SK-N-SH (cell line): ENCODE measurements around the gene HEATR3. TPM values are rescaled to one million over a fixed set of nuclear protein-coding genes. Genes with fewer than 3 reads are reported as not detected.

Experiments used
- CTCF ChIA-PET: fragments of 300-600, 350-600 bp; formaldehyde crosslinking; extraction: SDS; loops from one replicate; lab custom pipeline; 2021; lab: Yijun Ruan, JAX
- POLR2A ChIA-PET: fragments of 350-600 bp; sonication (Branson Sonifier 250); formaldehyde crosslinking; extraction: SDS; loops from one replicate; lab custom pipeline; 2020; ENCODE audit warnings: antibody characterized with exemption, inconsistent platforms; lab: Yijun Ruan, JAX
- DNase-seq: peaks from one replicate; pipeline ENCODE4 v3.0.0; 2012
- H2AFZ ChIP-seq: fragments of 200-600 bp; sonication (generic); 2 replicates; pipeline ENCODE4 v1.8.1; 2016; ENCODE audit warnings: antibody characterized with exemption, mild to moderate bottlenecking, low read depth
- H3F3A ChIP-seq: fragments of 200-600 bp; sonication (generic); replicated peaks from 2 replicates; pipeline ENCODE3; 2016; ENCODE audit warnings: antibody characterized with exemption, mild to moderate bottlenecking; ENCODE audit not compliant: insufficient read depth
- H3K27ac ChIP-seq, 2 experiments: fragments of 200-500 bp in 1 of 2; fragments of 200-600 bp in 1 of 2; sonication (Bioruptor generic) in 1 of 2; sonication (generic), shearing (Covaris generic) in 1 of 2; 2 replicates each; pipeline versions ENCODE4 v1.5.1 to v1.6.1; 2014 to 2016; ENCODE audit warnings: low read depth in 2 of 2, inconsistent platforms in 1 of 2, low read length in 1 of 2, mild to moderate bottlenecking in 1 of 2, mixed read lengths in 1 of 2
- H3K27me3 ChIP-seq: fragments of 200-600 bp; sonication (generic), shearing (Covaris generic); 2 replicates; pipeline ENCODE4 v1.6.1; 2016; ENCODE audit warnings: mixed run types; ENCODE audit not compliant: insufficient read depth
- H3K36me3 ChIP-seq, 2 experiments: fragments of 200-500 bp in 1 of 2; fragments of 200-600 bp in 1 of 2; sonication (Bioruptor generic) in 1 of 2; sonication (generic) in 1 of 2; replicated peaks in 1 of 2; 2 replicates each; pipeline versions ENCODE3 to v1.5.1; 2014 to 2016; ENCODE audit warnings: low read length in 1 of 2, mild to moderate bottlenecking in 1 of 2; ENCODE audit not compliant: insufficient read depth in 2 of 2, control insufficient read depth in 1 of 2
- H3K4me1 ChIP-seq, 2 experiments: fragments of 200-500 bp in 1 of 2; fragments of 200-600 bp in 1 of 2; sonication (Bioruptor generic) in 1 of 2; sonication (generic), shearing (Covaris generic) in 1 of 2; 2 replicates each; pipeline versions ENCODE4 v1.5.1 to v1.6.1; 2014 to 2016; ENCODE audit warnings: low read depth in 1 of 2, low read length in 1 of 2, mixed run types in 1 of 2; ENCODE audit not compliant: insufficient read depth in 2 of 2, control insufficient read depth in 1 of 2
- H3K4me2 ChIP-seq: fragments of 200-600 bp; sonication (generic), shearing (Covaris generic); 2 replicates; pipeline ENCODE4 v1.6.1; 2017; ENCODE audit warnings: mixed run types
- H3K4me3 ChIP-seq, 2 experiments: fragments of 200-500 bp in 1 of 2; fragments of 200-600 bp in 1 of 2; sonication (Bioruptor generic) in 1 of 2; sonication (generic), shearing (Covaris generic) in 1 of 2; 2 replicates each; pipeline versions ENCODE4 v1.5.1 to v1.8.1; 2014 to 2016; ENCODE audit warnings: low read depth in 2 of 2, inconsistent platforms in 1 of 2, low read length in 1 of 2, mild to moderate bottlenecking in 1 of 2, mixed read lengths in 1 of 2, moderate library complexity in 1 of 2
- H3K79me2 ChIP-seq: fragments of 200-600 bp; sonication (generic); 2 replicates; pipeline ENCODE4 v1.8.1; 2017; ENCODE audit warnings: mild to moderate bottlenecking; ENCODE audit not compliant: insufficient read depth
- H3K9ac ChIP-seq: fragments of 200-600 bp; sonication (generic); 2 replicates; pipeline ENCODE4 v1.6.1; 2017; ENCODE audit warnings: mixed run types
- H3K9me2 ChIP-seq: fragments of 200-600 bp; sonication (generic); 2 replicates; pipeline ENCODE4 v1.6.1; 2017; ENCODE audit warnings: mixed run types
- H3K9me3 ChIP-seq: fragments of 200-600 bp; sonication (generic); 2 replicates; pipeline ENCODE4 v1.6.1; 2017; ENCODE audit warnings: mixed run types, mild to moderate bottlenecking, moderate library complexity
- H4K20me1 ChIP-seq: fragments of 200-600 bp; sonication (generic); 2 replicates; pipeline ENCODE4 v1.6.1; 2017; ENCODE audit warnings: mild to moderate bottlenecking, mixed run types; ENCODE audit not compliant: insufficient read depth
- ELF1 ChIP-seq: IDR thresholded peaks from 2 replicates; pipeline ENCODE4 v1.4.0; 2012
- EP300 ChIP-seq, 2 experiments: IDR thresholded peaks; 2 replicates each; pipeline versions ENCODE4 v1.4.0 to v1.6.1; 2012; ENCODE audit warnings: borderline replicate concordance in 1 of 2, low read depth in 1 of 2, low read length in 1 of 2
- EZH2phosphoT487 ChIP-seq: fragments of 200-600 bp; sonication (generic); IDR thresholded peaks from 2 replicates; pipeline ENCODE4 v1.6.1; 2017; ENCODE audit warnings: low read depth, mixed run types, mild to moderate bottlenecking, antibody characterized with exemption, moderate library complexity, borderline replicate concordance
- FOXM1 ChIP-seq: IDR thresholded peaks from 2 replicates; pipeline ENCODE4 v1.4.0; 2012; ENCODE audit warnings: low read depth, mild to moderate bottlenecking
- GABPA ChIP-seq: IDR thresholded peaks from 2 replicates; pipeline ENCODE4 v1.4.0; 2012; ENCODE audit warnings: low read depth, mild to moderate bottlenecking
- GATA2 ChIP-seq: sonication (generic); formaldehyde crosslinking; IDR thresholded peaks from 2 replicates; pipeline ENCODE4 v1.5.0; 2020; ENCODE audit warnings: mild to moderate bottlenecking, missing genetic modification reagents
- NFIC ChIP-seq: IDR thresholded peaks from 2 replicates; pipeline ENCODE4 v1.4.0; 2012; ENCODE audit warnings: borderline replicate concordance
- NRF1 ChIP-seq: IDR thresholded peaks from 2 replicates; pipeline ENCODE4 v1.6.1; 2012; ENCODE audit warnings: low read depth, mild to moderate bottlenecking, low read length
- RAD21 ChIP-seq: IDR thresholded peaks from 2 replicates; pipeline ENCODE4 v1.6.1; 2012; ENCODE audit warnings: mild to moderate bottlenecking, low read length
- RFX5 ChIP-seq: IDR thresholded peaks from 2 replicates; pipeline ENCODE4 v1.6.1; 2012; ENCODE audit warnings: mild to moderate bottlenecking, improper control_type of control experiment, low read length
- RXRA ChIP-seq: IDR thresholded peaks from 2 replicates; pipeline ENCODE4 v1.4.0; 2012; ENCODE audit warnings: low read depth, mild to moderate bottlenecking, borderline replicate concordance
- SIN3A ChIP-seq: IDR thresholded peaks from 2 replicates; pipeline ENCODE4 v1.6.1; 2012; ENCODE audit warnings: low read depth, mild to moderate bottlenecking, low read length, moderate library complexity, borderline replicate concordance
- SMC3 ChIP-seq: IDR thresholded peaks from 2 replicates; pipeline ENCODE4 v1.6.1; 2012; ENCODE audit warnings: low read depth, low read length, improper control_type of control experiment
- WGBS: methylation state at CpG from one replicate; pipeline ENCODE4 v1.1.6; 2017; ENCODE audit warnings: low lambda C conversion rate; 5-methylcytosine and 5-hydroxymethylcytosine counted together
- polyA plus RNA-seq, 3 experiments: library from polyadenylated mRNA; depleted of rRNA; stranded (reverse); fragments of >200 nt; gene quantifications; 2 replicates each; pipeline ENCODE4 v1.2.3, GENCODE V29; 2012
- TF ChIP-seq, protein P1 (sequence below): fragments of 150-350 bp; IDR thresholded peaks from 2 replicates; pipeline ENCODE4 v1.6.1; 2017; ENCODE audit warnings: antibody characterized with exemption, low read length, low read depth, borderline replicate concordance
- TF ChIP-seq, protein P2 (sequence below): fragments of 150-350 bp; IDR thresholded peaks from 2 replicates; pipeline ENCODE4 v1.6.1; 2016; ENCODE audit warnings: mild to moderate bottlenecking, low read depth, low read length
- TF ChIP-seq, protein P3 (sequence below): IDR thresholded peaks from 2 replicates; pipeline ENCODE4 v1.4.0; 2012; ENCODE audit warnings: low read depth
- TF ChIP-seq, protein P4 (sequence below): IDR thresholded peaks from 2 replicates; pipeline ENCODE4 v1.4.0; 2012; ENCODE audit warnings: low read depth, borderline replicate concordance
- TF ChIP-seq, protein P5 (sequence below): fragments of 200-600 bp; sonication (generic); IDR thresholded peaks from 2 replicates; pipeline ENCODE4 v1.6.1; 2017; ENCODE audit warnings: antibody characterized with exemption, mild to moderate bottlenecking, moderate library complexity

HEATR3 gene
- polyA plus RNA-seq, 1 of the 3 experiments (the other 2 are of a cell fraction): 10.1 TPM

DNA sequence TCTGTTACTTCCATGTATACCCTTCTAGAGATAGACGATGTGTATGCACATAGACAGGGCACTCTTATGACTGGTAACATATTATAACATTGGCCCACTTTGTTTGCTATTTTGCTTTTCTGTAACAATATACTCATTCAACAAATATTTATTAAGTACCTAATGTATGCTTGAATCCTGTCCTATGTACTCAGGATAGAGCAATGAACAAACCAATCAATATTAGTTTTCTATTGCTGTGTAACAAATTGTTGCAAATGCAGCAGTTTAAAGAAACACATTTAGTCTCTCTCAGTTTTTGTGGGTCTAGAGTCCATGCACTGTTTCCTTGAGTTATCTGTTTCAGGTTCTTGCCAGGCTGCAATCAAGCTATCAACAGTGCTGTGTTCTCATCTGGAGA lies 57.6 kb downstream of the HEATR3 start:
- Histone ChIP-seq H4K20me1 (no peaks in the 10 kb centered on the region), H3K79me2 (no peaks in the 10 kb centered on the region)
- CTCF ChIA-PET: interaction anchor here (0.6 to 0.7 kb wide), 2 partner anchors 41 to 87 kb away, joined by 3 to 4 read pairs; no protein-coding TSS in a partner anchor

DNA sequence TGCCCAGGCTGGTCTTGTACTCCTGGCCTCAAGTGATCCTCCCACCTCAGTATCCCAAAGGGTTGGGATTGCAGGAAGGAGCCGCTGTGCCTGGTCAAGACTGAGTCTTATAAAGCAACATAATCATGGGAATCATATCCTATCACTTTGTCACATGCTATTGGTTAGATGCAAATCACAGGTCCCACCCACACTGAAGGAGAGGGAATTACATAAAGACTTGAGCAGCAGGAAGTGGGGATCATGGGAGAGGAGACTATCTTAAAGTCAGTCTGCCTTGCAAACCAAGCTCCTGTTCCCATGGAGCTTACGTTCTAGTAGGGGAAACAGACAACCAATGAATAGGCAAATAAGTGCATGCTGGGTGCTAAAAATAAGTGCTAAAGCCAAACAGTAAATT lies 59.0 kb downstream of the HEATR3 start:
- H3K9me2 ChIP-seq: no peaks in the 10 kb centered on the region
- H3K4me1 ChIP-seq: no peaks in the 10 kb centered on the region
- no peaks in the 10 kb centered on the region for H3F3A ChIP-seq
- H3K27ac ChIP-seq: no peak overlapping the region
- POLR2A ChIA-PET: no interaction called here
- H2AFZ ChIP-seq: no peak overlapping the region
- H3K9ac ChIP-seq: no peak overlapping the region
- no peaks in the 10 kb centered on the region for H4K20me1 ChIP-seq
- no peak overlapping the region for H3K4me3 ChIP-seq
- no peaks in the 10 kb centered on the region for H3K79me2 ChIP-seq
- no peak for DNase-seq
- H3K27me3 ChIP-seq: no peaks in the 10 kb centered on the region
- TF ChIP-seq GATA2 (CRISPR knock-in tag): no peak
- TF ChIP-seq, protein P1, sequence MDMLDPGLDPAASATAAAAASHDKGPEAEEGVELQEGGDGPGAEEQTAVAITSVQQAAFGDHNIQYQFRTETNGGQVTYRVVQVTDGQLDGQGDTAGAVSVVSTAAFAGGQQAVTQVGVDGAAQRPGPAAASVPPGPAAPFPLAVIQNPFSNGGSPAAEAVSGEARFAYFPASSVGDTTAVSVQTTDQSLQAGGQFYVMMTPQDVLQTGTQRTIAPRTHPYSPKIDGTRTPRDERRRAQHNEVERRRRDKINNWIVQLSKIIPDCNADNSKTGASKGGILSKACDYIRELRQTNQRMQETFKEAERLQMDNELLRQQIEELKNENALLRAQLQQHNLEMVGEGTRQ: no peak
- no peak for TF ChIP-seq EP300 (IDR thresholded peaks at IDR 0.05; ENCODE audit: borderline replicate concordance in 1 of 2, low read depth in 1 of 2, low read length in 1 of 2)
- no peak for TF ChIP-seq ELF1
- TF ChIP-seq RXRA: no peak
- TF ChIP-seq RAD21: no peak
- no peak for TF ChIP-seq GABPA
- TF ChIP-seq, protein P2, sequence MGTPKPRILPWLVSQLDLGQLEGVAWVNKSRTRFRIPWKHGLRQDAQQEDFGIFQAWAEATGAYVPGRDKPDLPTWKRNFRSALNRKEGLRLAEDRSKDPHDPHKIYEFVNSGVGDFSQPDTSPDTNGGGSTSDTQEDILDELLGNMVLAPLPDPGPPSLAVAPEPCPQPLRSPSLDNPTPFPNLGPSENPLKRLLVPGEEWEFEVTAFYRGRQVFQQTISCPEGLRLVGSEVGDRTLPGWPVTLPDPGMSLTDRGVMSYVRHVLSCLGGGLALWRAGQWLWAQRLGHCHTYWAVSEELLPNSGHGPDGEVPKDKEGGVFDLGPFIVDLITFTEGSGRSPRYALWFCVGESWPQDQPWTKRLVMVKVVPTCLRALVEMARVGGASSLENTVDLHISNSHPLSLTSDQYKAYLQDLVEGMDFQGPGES: no peak
- no peak for TF ChIP-seq NFIC
- TF ChIP-seq, protein P3, sequence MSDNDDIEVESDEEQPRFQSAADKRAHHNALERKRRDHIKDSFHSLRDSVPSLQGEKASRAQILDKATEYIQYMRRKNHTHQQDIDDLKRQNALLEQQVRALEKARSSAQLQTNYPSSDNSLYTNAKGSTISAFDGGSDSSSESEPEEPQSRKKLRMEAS: no peak
- TF ChIP-seq EZH2phosphoT487: no peak
- TF ChIP-seq, protein P4, sequence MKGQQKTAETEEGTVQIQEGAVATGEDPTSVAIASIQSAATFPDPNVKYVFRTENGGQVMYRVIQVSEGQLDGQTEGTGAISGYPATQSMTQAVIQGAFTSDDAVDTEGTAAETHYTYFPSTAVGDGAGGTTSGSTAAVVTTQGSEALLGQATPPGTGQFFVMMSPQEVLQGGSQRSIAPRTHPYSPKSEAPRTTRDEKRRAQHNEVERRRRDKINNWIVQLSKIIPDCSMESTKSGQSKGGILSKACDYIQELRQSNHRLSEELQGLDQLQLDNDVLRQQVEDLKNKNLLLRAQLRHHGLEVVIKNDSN: no peak
- no peak for TF ChIP-seq NRF1
- TF ChIP-seq FOXM1: no peak
- TF ChIP-seq, all 33 proteins: peak for 0
- no peaks in the 10 kb centered on the region for H3K36me3 ChIP-seq
- H3K9me3 ChIP-seq: no peaks in the 10 kb centered on the region
- CTCF ChIA-PET: interaction anchor here (0.8 kb wide), 1 partner anchor 86 kb away, joined by 3 read pairs; no protein-coding TSS in a partner anchor
- H3K4me2 ChIP-seq: no peak overlapping the region
- 90% methylated on average over 2 of the region's 2 CpGs for WGBS

More for the DNA sequence above, 57.6 kb downstream of the HEATR3 start:
- no peak for DNase-seq
- Histone ChIP-seq H3K9me2 (no peaks in the 10 kb centered on the region), H3K27ac (no peak overlapping the region), H3K9me3 (no peaks in the 10 kb centered on the region), H3F3A (no peaks in the 10 kb centered on the region), H3K36me3 (no peaks in the 10 kb centered on the region), H2AFZ (no peak overlapping the region), H3K27me3 (no peaks in the 10 kb centered on the region), H3K4me2 (no peak overlapping the region), H3K9ac (no peak overlapping the region), H3K4me1 (no peaks in the 10 kb centered on the region), H3K4me3 (no peak overlapping the region)
- WGBS: 91% methylated on average over 1 of the region's 1 CpG
- POLR2A ChIA-PET: no interaction called here
- no peak for TF ChIP-seq NFIC
- no peak for TF ChIP-seq GABPA
- TF ChIP-seq EZH2phosphoT487: no peak
- TF ChIP-seq SMC3: no peak
- TF ChIP-seq SIN3A: no peak
- TF ChIP-seq, protein P5, sequence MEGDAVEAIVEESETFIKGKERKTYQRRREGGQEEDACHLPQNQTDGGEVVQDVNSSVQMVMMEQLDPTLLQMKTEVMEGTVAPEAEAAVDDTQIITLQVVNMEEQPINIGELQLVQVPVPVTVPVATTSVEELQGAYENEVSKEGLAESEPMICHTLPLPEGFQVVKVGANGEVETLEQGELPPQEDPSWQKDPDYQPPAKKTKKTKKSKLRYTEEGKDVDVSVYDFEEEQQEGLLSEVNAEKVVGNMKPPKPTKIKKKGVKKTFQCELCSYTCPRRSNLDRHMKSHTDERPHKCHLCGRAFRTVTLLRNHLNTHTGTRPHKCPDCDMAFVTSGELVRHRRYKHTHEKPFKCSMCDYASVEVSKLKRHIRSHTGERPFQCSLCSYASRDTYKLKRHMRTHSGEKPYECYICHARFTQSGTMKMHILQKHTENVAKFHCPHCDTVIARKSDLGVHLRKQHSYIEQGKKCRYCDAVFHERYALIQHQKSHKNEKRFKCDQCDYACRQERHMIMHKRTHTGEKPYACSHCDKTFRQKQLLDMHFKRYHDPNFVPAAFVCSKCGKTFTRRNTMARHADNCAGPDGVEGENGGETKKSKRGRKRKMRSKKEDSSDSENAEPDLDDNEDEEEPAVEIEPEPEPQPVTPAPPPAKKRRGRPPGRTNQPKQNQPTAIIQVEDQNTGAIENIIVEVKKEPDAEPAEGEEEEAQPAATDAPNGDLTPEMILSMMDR: no peak
- TF ChIP-seq, protein P4: no peak
- TF ChIP-seq, protein P3: no peak
- no peak for TF ChIP-seq RFX5
